ENCODE measurements around the gene MYO1D. TPM values are rescaled to one million over a fixed set of nuclear protein-coding genes. Genes with fewer than 3 reads are reported as not detected.

MYO1D gene
- total and polyA plus RNA-seq, 2 donors (not counting 3 experiments of a cell fraction or from before 2014, with no cell fraction given) = 37.8 to 85.5 TPM

GRCh38 chr17:32846143-32846542, 30.8 kb downstream of the MYO1D start:
- Histone ChIP-seq H3K27me3 (ENCODE audit: control insufficient read depth in 2 of 2, insufficient read depth in 2 of 2, low read length in 2 of 2) (no peaks in the 10 kb centered on the region), H3K9me1 (replicated peaks; ENCODE audit: control insufficient read depth, extremely low read depth, insufficient read depth, low read length) (no peaks in the 10 kb centered on the region), H4K20me1 (replicated peaks; ENCODE audit: control insufficient read depth, extremely low read depth, insufficient read depth, low read length) (no peaks in the 10 kb centered on the region), H3K4me2 (ENCODE audit: insufficient read depth, low read length) (no peak overlapping the region), H3K27ac (ENCODE audit: insufficient read depth, low read depth, low read length) (no peak overlapping the region), H3K4me1 (ENCODE audit: control insufficient read depth, extremely low read depth, insufficient read depth, low read length) (no peaks in the 10 kb centered on the region), H3K36me3 (ENCODE audit: control insufficient read depth in 2 of 2, extremely low read depth in 1 of 2, insufficient read depth in 2 of 2, low read length in 2 of 2) (no peaks in the 10 kb centered on the region), H3K9me3 (replicated peaks; ENCODE audit: control insufficient read depth, insufficient read depth, low read length) (no peaks in the 10 kb centered on the region), H3K79me2 (ENCODE audit: control insufficient read depth, insufficient read depth, low read length) (peaks cover 18% of the 10 kb centered on the region), H2AFZ (ENCODE audit: low read depth, low read length) (no peak overlapping the region), H3K4me3 (replicated peaks in 1 of 3; ENCODE audit: insufficient read depth in 1 of 3, low read depth in 1 of 3, low read length in 3 of 3) (no peak overlapping the region), H3K9ac (replicated peaks; ENCODE audit: extremely low read depth, insufficient read depth, low read length) (no peak overlapping the region)
- ChIA-PET POLR2A (no interaction called here), CTCF (interaction anchor here (1.0 to 2.4 kb wide), 4 partner anchors 13 to 64 kb away, joined by 3 to 7 read pairs (median 4); partner anchors contain the start of gene MYO1D)
- no peak for DNase-seq (ENCODE audit: low read depth, low spot score)
- no peak for FAIRE-seq
- intact Hi-C loops (cut with micrococcal nuclease) (no loop called here), dilution Hi-C loops (cut with MboI; ENCODE audit: extremely low pct_ligation_motif_present, low sequenced_read_pairs) (no loop called here)
- no TSS peak for BruUV-seq (replicated peaks)
- no peak for TF ChIP-seq MYC (IDR thresholded peaks at IDR 0.05; ENCODE audit: low read depth, low read length)

DNA sequence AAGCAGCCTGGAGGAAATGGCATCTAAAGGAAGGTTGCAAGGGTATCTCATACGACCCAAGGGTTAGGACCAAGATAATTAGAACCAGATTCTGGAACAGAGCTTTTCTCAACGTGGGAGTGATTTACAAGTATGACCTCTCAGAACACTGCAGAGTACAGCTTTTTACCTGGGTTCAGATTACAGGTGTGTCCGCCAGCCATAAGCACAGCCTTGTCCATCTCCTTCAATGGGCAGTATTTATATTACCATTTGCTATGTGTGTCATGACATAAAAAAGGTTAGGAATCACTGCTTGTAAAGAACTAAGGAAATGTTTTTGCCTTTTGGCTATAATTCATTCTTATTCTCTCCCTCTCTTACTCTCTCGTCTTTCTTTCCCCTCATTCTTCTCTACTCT, 36.7 kb downstream of the MYO1D start:
- TF ChIP-seq FOS (IDR thresholded peaks at IDR 0.05; ENCODE audit: borderline replicate concordance, insufficient read depth, low read length) (no peak), POLR2AphosphoS5 (IDR thresholded peaks at IDR 0.05; ENCODE audit: insufficient read depth, low read depth, low read length) (no peak), EZH2 (IDR thresholded peaks at IDR 0.05; ENCODE audit: borderline replicate concordance, low read depth, low read length, severe bottlenecking) (no peak), JUN (IDR thresholded peaks at IDR 0.05; ENCODE audit: borderline replicate concordance, insufficient read depth, insufficient read length, low read depth) (no peak), MYC (IDR thresholded peaks at IDR 0.05; ENCODE audit: low read depth, low read length) (no peak), POLR2A (IDR thresholded peaks at IDR 0.05; ENCODE audit: low read depth, low read length) (no peak), GATA2 (IDR thresholded peaks at IDR 0.05; ENCODE audit: insufficient read depth, insufficient read length, low read depth, low read length) (no peak)
- TF ChIP-seq, protein P1, sequence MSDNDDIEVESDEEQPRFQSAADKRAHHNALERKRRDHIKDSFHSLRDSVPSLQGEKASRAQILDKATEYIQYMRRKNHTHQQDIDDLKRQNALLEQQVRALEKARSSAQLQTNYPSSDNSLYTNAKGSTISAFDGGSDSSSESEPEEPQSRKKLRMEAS (IDR thresholded peaks at IDR 0.05; ENCODE audit: insufficient read depth, insufficient read length) = no peak
- TF ChIP-seq, protein P2, sequence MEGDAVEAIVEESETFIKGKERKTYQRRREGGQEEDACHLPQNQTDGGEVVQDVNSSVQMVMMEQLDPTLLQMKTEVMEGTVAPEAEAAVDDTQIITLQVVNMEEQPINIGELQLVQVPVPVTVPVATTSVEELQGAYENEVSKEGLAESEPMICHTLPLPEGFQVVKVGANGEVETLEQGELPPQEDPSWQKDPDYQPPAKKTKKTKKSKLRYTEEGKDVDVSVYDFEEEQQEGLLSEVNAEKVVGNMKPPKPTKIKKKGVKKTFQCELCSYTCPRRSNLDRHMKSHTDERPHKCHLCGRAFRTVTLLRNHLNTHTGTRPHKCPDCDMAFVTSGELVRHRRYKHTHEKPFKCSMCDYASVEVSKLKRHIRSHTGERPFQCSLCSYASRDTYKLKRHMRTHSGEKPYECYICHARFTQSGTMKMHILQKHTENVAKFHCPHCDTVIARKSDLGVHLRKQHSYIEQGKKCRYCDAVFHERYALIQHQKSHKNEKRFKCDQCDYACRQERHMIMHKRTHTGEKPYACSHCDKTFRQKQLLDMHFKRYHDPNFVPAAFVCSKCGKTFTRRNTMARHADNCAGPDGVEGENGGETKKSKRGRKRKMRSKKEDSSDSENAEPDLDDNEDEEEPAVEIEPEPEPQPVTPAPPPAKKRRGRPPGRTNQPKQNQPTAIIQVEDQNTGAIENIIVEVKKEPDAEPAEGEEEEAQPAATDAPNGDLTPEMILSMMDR (IDR thresholded peaks at IDR 0.05; ENCODE audit: extremely low read depth in 1 of 2, insufficient read depth in 1 of 2, low read depth in 1 of 2, low read length in 2 of 2) = no peak
- peaks cover 5% of the 10 kb centered on the region for H4K20me1 ChIP-seq (replicated peaks; ENCODE audit: control insufficient read depth, extremely low read depth, insufficient read depth, low read length)
- intact Hi-C loops (cut with micrococcal nuclease) = no loop called here
- CTCF ChIA-PET = no interaction called here
- DNase-seq (ENCODE audit: low read depth, low spot score) (no peak), FAIRE-seq (no peak)
- no peaks in the 10 kb centered on the region for H3K36me3 ChIP-seq (ENCODE audit: control insufficient read depth in 2 of 2, extremely low read depth in 1 of 2, insufficient read depth in 2 of 2, low read length in 2 of 2)
- peaks cover 9% of the 10 kb centered on the region for H3K79me2 ChIP-seq (ENCODE audit: control insufficient read depth, insufficient read depth, low read length)
- no peaks in the 10 kb centered on the region for H3K9me1 ChIP-seq (replicated peaks; ENCODE audit: control insufficient read depth, extremely low read depth, insufficient read depth, low read length)
- H2AFZ ChIP-seq (ENCODE audit: low read depth, low read length) = no peak overlapping the region
- no TSS peak for BruUV-seq (replicated peaks)
- dilution Hi-C loops (cut with MboI; ENCODE audit: extremely low pct_ligation_motif_present, low sequenced_read_pairs) = no loop called here
- POLR2A ChIA-PET = no interaction called here
- H3K9me3 ChIP-seq (replicated peaks; ENCODE audit: control insufficient read depth, insufficient read depth, low read length) = no peaks in the 10 kb centered on the region
- H3K4me2 ChIP-seq (ENCODE audit: insufficient read depth, low read length) = no peak overlapping the region
- H3K4me1 ChIP-seq (ENCODE audit: control insufficient read depth, extremely low read depth, insufficient read depth, low read length) = no peaks in the 10 kb centered on the region
- no peak overlapping the region for H3K9ac ChIP-seq (replicated peaks; ENCODE audit: extremely low read depth, insufficient read depth, low read length)
- H3K4me3 ChIP-seq (replicated peaks in 1 of 3; ENCODE audit: insufficient read depth in 1 of 3, low read depth in 1 of 3, low read length in 3 of 3) = no peak overlapping the region
- H3K27me3 ChIP-seq (ENCODE audit: control insufficient read depth in 2 of 2, insufficient read depth in 2 of 2, low read length in 2 of 2) = no peaks in the 10 kb centered on the region
- no peak overlapping the region for H3K27ac ChIP-seq (ENCODE audit: insufficient read depth, low read depth, low read length)
